Gastroesophageal sphincter (tissue), 4 donors: ENCODE measurements around the gene PDCD4. TPM values are rescaled to one million over a fixed set of nuclear protein-coding genes. Genes with fewer than 3 reads are reported as not detected.
"Not testable (repeated sequence)": the region's sequence is repeated elsewhere in the genome, so short reads cannot be mapped to it uniquely, and the experiment has no call there.

Source experiments
- ATAC-seq: fragments of 150-250 bp; one replicate; pipeline ENCODE4 v1.9.1; 2016; ENCODE audit warnings: mild to moderate bottlenecking, moderate library complexity
- H3K27ac ChIP-seq, 4 donors: fragments of 200-600 bp; sonication (generic) in 3 of 4; 1 replicate in 3 of 4; 2 replicates in 1 of 4; pipeline ENCODE4 v1.5.1; 2016 to 2019
- H3K27me3 ChIP-seq: fragments of 200-600 bp; sonication (generic); one replicate; pipeline ENCODE4 v1.5.1; 2019
- H3K36me3 ChIP-seq, 2 donors: fragments of 200-600 bp; sonication (generic); one replicate each; pipeline ENCODE4 v1.5.1; 2019; ENCODE audit warnings: control low read depth in 1 of 2
- H3K4me1 ChIP-seq, 3 donors: fragments of 200-600 bp; sonication (generic); 1 replicate in 2 of 3; 2 replicates in 1 of 3; pipeline ENCODE4 v1.5.1; 2016 to 2019; ENCODE audit warnings: control low read depth in 2 of 3
- H3K4me3 ChIP-seq, 2 donors: fragments of 200-600 bp; sonication (generic); one replicate each; pipeline ENCODE4 v1.5.1; 2019; ENCODE audit warnings: mild to moderate bottlenecking in 1 of 2, moderate library complexity in 1 of 2
- H3K9me3 ChIP-seq, 3 donors: fragments of 200-600 bp; sonication (generic); one replicate each; pipeline ENCODE4 v1.5.1; 2017 to 2019; ENCODE audit warnings: control low read depth in 2 of 3
- EP300 ChIP-seq: sonication (generic); formaldehyde crosslinking; IDR thresholded peaks from one replicate; pipeline ENCODE4 v1.6.1; 2017; ENCODE audit warnings: antibody characterized with exemption, mild to moderate bottlenecking
- POLR2A ChIP-seq, 2 donors: fragments of 450-650 bp; IDR thresholded peaks; one replicate each; pipeline ENCODE4 v1.6.1; 2017; ENCODE audit warnings: antibody characterized with exemption in 2 of 2, mild to moderate bottlenecking in 2 of 2, moderate library complexity in 1 of 2
- POLR2AphosphoS5 ChIP-seq: sonication (generic); formaldehyde crosslinking; IDR thresholded peaks from one replicate; pipeline ENCODE4 v1.6.1; 2017; ENCODE audit warnings: antibody characterized with exemption
- WGBS, 2 donors: methylation state at CpG; one replicate each; pipeline ENCODE4 v1.1.5; 2018; ENCODE audit warnings: low coverage in 1 of 2; 5-methylcytosine and 5-hydroxymethylcytosine counted together
- total RNA-seq, 4 donors: library from RNA; depleted of rRNA; stranded (reverse); fragments of >200 nt; gene quantifications; one replicate each; pipeline ENCODE4 v1.1.0, GENCODE V29; 2016
- TF ChIP-seq, protein P1 (sequence below), 4 experiments: fragments of 200-600 bp in 2 of 4; fragments of 450-650 bp in 2 of 4; sonication (generic) in 1 of 4; IDR thresholded peaks; one replicate each; pipeline ENCODE4 v1.5.1; 2017 to 2019; ENCODE audit warnings: antibody characterized with exemption in 4 of 4, mild to moderate bottlenecking in 2 of 4, moderate library complexity in 2 of 4

The PDCD4 gene
- total RNA-seq, 4 donors from 2014 or later, result 69.1 to 74.6 (median 72.2) TPM

GRCh38 chr10:110914431-110914830 lies 42.7 kb downstream of the PDCD4 start:
- Histone ChIP-seq H3K9me3 (no peaks in the 10 kb centered on the region), H3K36me3 (peaks cover 0 to 6% of the 10 kb centered on the region in 2 donors), H3K4me3 (no peak overlapping the region), H3K4me1 (peaks cover 4 to 16% (median 5%) of the 10 kb centered on the region in 3 donors), H3K27me3 (no peaks in the 10 kb centered on the region), H3K27ac (no peak overlapping the region)
- TF ChIP-seq POLR2A (IDR thresholded peaks at IDR 0.05) (no peak), EP300 (no peak), POLR2AphosphoS5 (no peak)
- TF ChIP-seq, protein P1, sequence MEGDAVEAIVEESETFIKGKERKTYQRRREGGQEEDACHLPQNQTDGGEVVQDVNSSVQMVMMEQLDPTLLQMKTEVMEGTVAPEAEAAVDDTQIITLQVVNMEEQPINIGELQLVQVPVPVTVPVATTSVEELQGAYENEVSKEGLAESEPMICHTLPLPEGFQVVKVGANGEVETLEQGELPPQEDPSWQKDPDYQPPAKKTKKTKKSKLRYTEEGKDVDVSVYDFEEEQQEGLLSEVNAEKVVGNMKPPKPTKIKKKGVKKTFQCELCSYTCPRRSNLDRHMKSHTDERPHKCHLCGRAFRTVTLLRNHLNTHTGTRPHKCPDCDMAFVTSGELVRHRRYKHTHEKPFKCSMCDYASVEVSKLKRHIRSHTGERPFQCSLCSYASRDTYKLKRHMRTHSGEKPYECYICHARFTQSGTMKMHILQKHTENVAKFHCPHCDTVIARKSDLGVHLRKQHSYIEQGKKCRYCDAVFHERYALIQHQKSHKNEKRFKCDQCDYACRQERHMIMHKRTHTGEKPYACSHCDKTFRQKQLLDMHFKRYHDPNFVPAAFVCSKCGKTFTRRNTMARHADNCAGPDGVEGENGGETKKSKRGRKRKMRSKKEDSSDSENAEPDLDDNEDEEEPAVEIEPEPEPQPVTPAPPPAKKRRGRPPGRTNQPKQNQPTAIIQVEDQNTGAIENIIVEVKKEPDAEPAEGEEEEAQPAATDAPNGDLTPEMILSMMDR (IDR thresholded peaks at IDR 0.05), result no peak
- 85 to 86% methylated on average over 2 of the region's 2 CpGs for WGBS, 2 donors
- no peak for ATAC-seq

DNA sequence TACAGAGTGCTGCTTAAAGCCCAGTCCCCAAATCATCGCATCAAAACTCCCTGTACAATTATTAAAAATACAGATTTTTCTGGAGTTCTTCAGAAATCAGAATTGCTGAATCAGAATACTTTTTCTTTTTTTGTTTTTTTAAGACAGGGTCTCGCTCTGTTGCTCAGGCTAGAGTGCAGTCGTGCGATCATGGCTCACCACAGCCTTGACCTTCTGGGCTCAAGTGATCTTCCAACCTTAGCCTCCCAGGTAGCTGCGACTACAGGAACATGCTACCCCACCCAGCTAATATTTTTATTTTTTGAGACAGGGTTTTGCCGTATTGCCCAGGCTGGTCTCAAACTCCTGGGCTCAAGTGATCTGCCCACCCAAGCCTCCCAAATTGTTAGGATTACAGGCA lies 43.3 kb downstream of the PDCD4 start:
- 99 to 100% methylated on average over 3 to 6 of the region's 6 CpGs for WGBS, 2 donors

DNA sequence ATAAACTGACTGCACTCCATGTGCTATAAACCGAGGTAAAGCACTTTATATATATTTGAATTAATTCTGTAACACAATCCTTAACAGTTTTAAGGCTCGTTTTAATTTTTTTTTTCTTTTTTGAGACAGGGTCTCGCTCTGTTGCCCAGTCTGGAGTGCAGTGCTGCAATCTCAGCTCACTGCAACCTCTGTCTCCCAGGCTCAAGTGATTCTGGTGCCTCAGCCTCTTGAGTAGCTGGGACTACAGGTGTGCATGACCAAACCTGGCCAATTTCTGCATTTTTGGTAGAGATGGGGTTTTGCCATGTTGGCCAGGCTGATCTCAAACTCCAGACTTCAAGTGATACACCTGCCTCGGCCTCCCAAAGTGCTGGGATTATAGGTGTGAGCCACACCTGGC lies 43.9 kb downstream of the PDCD4 start:
- WGBS, 2 donors, result 83 to 84% methylated on average over 3 of the region's 4 CpGs
- H3K4me1 ChIP-seq, result peaks cover 4 to 16% (median 5%) of the 10 kb centered on the region in 3 donors
- H3K27ac ChIP-seq, H3K4me3 ChIP-seq, ATAC-seq, H3K9me3 ChIP-seq, H3K36me3 ChIP-seq, H3K27me3 ChIP-seq: not testable (repeated sequence)

More for the DNA sequence above, 43.3 kb downstream of the PDCD4 start:
- Histone ChIP-seq H3K27me3 (no peaks in the 10 kb centered on the region), H3K4me1 (peaks cover 4 to 16% (median 5%) of the 10 kb centered on the region in 3 donors), H3K9me3 (no peaks in the 10 kb centered on the region), H3K36me3 (peaks cover 0 to 6% of the 10 kb centered on the region in 2 donors), H3K4me3 (no peak overlapping the region), H3K27ac (no peak overlapping the region)
- TF ChIP-seq EP300, result no peak
- no peak for TF ChIP-seq POLR2AphosphoS5
- ATAC-seq, result no peak

GRCh38 chr10:110916554-110917346 lies 45.0 kb downstream of the PDCD4 start:
- Histone ChIP-seq H3K4me3 (no peak overlapping the region), H3K36me3 (peaks cover 0 to 6% of the 10 kb centered on the region in 2 donors), H3K27me3 (no peaks in the 10 kb centered on the region), H3K27ac (no peak overlapping the region), H3K9me3 (no peaks in the 10 kb centered on the region), H3K4me1 (peaks cover 5 to 28% (median 11%) of the 10 kb centered on the region in 3 donors)
- no peak for TF ChIP-seq POLR2A (IDR thresholded peaks at IDR 0.05)
- TF ChIP-seq EP300, result no peak
- TF ChIP-seq POLR2AphosphoS5, result no peak
- TF ChIP-seq, protein P1 (IDR thresholded peaks at IDR 0.05), result no peak
- no peak for ATAC-seq
- WGBS, 2 donors, result 86 to 93% methylated on average over 3 of the region's 3 CpGs

GRCh38 chr10:110918269-110918642 lies 46.5 kb downstream of the PDCD4 start:
- Histone ChIP-seq H3K4me1 (peaks cover 5 to 41% (median 11%) of the 10 kb centered on the region in 3 donors), H3K36me3 (peaks cover 0 to 6% of the 10 kb centered on the region in 2 donors), H3K4me3 (peak overlapping the region; percentile 60 to 77), H3K27ac (peak overlapping the region; percentile 90 to 99 (median 98)), H3K27me3 (no peaks in the 10 kb centered on the region), H3K9me3 (no peaks in the 10 kb centered on the region)
- WGBS, 2 donors, result 0% methylated on average over 4 to 8 of the region's 15 CpGs
- TF ChIP-seq POLR2A (IDR thresholded peaks at IDR 0.05), result no peak
- TF ChIP-seq, protein P1 (IDR thresholded peaks at IDR 0.05), result peak in 1 of 4 experiments; percentile 8
- ATAC-seq, result no peak
